GM10266 (cell line): ENCODE results near the gene ARID1A.

Source experiments
- DNase-seq: peaks from one replicate; pipeline ENCODE4 v3.0.0; 2012; ENCODE audit errors: extremely low spot score
- CTCF ChIP-seq: IDR thresholded peaks from 2 replicates; pipeline ENCODE4 v1.5.1; 2012; ENCODE audit warnings: mild to moderate bottlenecking, low read depth; ENCODE audit not compliant: control insufficient read depth, insufficient read depth; ENCODE audit errors: missing control alignments

Gene ARID1A

GRCh38 chr1:26740023-26740634, 44.3 kb downstream of the ARID1A start:
- no peak for DNase-seq
- no peak for TF ChIP-seq CTCF

GRCh38 chr1:26740952-26741351, 45.1 kb downstream of the ARID1A start:
- no peak for TF ChIP-seq CTCF

GRCh38 chr1:26743426-26744059, 47.7 kb downstream of the ARID1A start:
- TF ChIP-seq CTCF: no peak
- DNase-seq: no peak

More at GRCh38 chr1:26740952-26741351, 45.1 kb downstream of the ARID1A start:
- no peak for DNase-seq

- DNase-seq: peak; percentile 83
- no peak for TF ChIP-seq CTCF
These were observed 48.5 kb downstream of the ARID1A start for GRCh38 chr1:26744075-26744959.

- TF ChIP-seq CTCF: no peak
- DNase-seq: no peak
These were observed 49.4 kb downstream of the ARID1A start for GRCh38 chr1:26745191-26745590.

- no peak for TF ChIP-seq CTCF
- no peak for DNase-seq
These were observed 51.2 kb downstream of the ARID1A start for GRCh38 chr1:26747048-26747447.
